ENCODE data around the gene MBOAT2.

MBOAT2 gene

GRCh38 chr2:9000442-9000841 is 3.0 kb downstream of the MBOAT2 start:
- Histone ChIP-seq H3K4me1 (peaks cover 4% of the 10 kb centered on the region), H2AFZ (no peak overlapping the region), H3K36me3 (ENCODE audit: control insufficient read depth, insufficient read depth, low read length) (no peaks in the 10 kb centered on the region), H3K79me2 (peaks cover 32% of the 10 kb centered on the region), H3K9me3 (ENCODE audit: control insufficient read depth, low read length) (no peaks in the 10 kb centered on the region), H3K4me2 (ENCODE audit: low read length) (no peak overlapping the region), H3K9ac (no peak overlapping the region), H3K27me3 (ENCODE audit: control insufficient read depth, insufficient read depth, low read length) (no peaks in the 10 kb centered on the region), H3K27ac (no peak overlapping the region), H3K4me3 (ENCODE audit: low read depth, low read length) (no peak overlapping the region)
- no peak for TF ChIP-seq CTCF (IDR thresholded peaks at IDR 0.05)

GRCh38 chr2:8999797-9000196 is 3.7 kb downstream of the MBOAT2 start:
- Histone ChIP-seq H3K4me2 (ENCODE audit: low read length) (no peak overlapping the region), H3K36me3 (ENCODE audit: control insufficient read depth, insufficient read depth, low read length) (no peaks in the 10 kb centered on the region), H3K27ac (no peak overlapping the region), H3K9me3 (ENCODE audit: control insufficient read depth, low read length) (no peaks in the 10 kb centered on the region), H3K27me3 (ENCODE audit: control insufficient read depth, insufficient read depth, low read length) (no peaks in the 10 kb centered on the region), H3K9ac (no peak overlapping the region), H2AFZ (no peak overlapping the region), H3K4me3 (ENCODE audit: low read depth, low read length) (no peak overlapping the region), H3K4me1 (peaks cover 4% of the 10 kb centered on the region), H3K79me2 (peaks cover 36% of the 10 kb centered on the region)
- TF ChIP-seq CTCF (IDR thresholded peaks at IDR 0.05), result no peak

GRCh38 chr2:8999102-8999446 is 4.4 kb downstream of the MBOAT2 start:
- Histone ChIP-seq H3K27ac (no peak overlapping the region), H3K79me2 (peaks cover 41% of the 10 kb centered on the region), H3K27me3 (ENCODE audit: control insufficient read depth, insufficient read depth, low read length) (no peaks in the 10 kb centered on the region), H3K9me3 (ENCODE audit: control insufficient read depth, low read length) (no peaks in the 10 kb centered on the region), H3K4me1 (peaks cover 3% of the 10 kb centered on the region), H3K9ac (no peak overlapping the region), H3K4me3 (ENCODE audit: low read depth, low read length) (no peak overlapping the region), H3K4me2 (ENCODE audit: low read length) (no peak overlapping the region), H2AFZ (no peak overlapping the region), H3K36me3 (ENCODE audit: control insufficient read depth, insufficient read depth, low read length) (no peaks in the 10 kb centered on the region)
- no peak for TF ChIP-seq CTCF (IDR thresholded peaks at IDR 0.05)

GRCh38 chr2:8998418-8999101 is 4.9 kb downstream of the MBOAT2 start:
- Histone ChIP-seq H2AFZ (no peak overlapping the region), H3K9ac (no peak overlapping the region), H3K27me3 (ENCODE audit: control insufficient read depth, insufficient read depth, low read length) (no peaks in the 10 kb centered on the region), H3K4me3 (ENCODE audit: low read depth, low read length) (no peak overlapping the region), H3K27ac (no peak overlapping the region), H3K79me2 (peaks cover 46% of the 10 kb centered on the region), H3K9me3 (ENCODE audit: control insufficient read depth, low read length) (no peaks in the 10 kb centered on the region), H3K4me2 (ENCODE audit: low read length) (no peak overlapping the region), H3K36me3 (ENCODE audit: control insufficient read depth, insufficient read depth, low read length) (no peaks in the 10 kb centered on the region), H3K4me1 (peaks cover 3% of the 10 kb centered on the region)
- TF ChIP-seq CTCF (IDR thresholded peaks at IDR 0.05), result no peak

- TF ChIP-seq CTCF (IDR thresholded peaks at IDR 0.05), result no peak
- H3K27ac ChIP-seq, result no peak overlapping the region
- H3K4me2 ChIP-seq (ENCODE audit: low read length), result no peak overlapping the region
- H2AFZ ChIP-seq, result no peak overlapping the region
- H3K4me1 ChIP-seq, result peaks cover 3% of the 10 kb centered on the region
- H3K4me3 ChIP-seq (ENCODE audit: low read depth, low read length), result no peak overlapping the region
- H3K27me3 ChIP-seq (ENCODE audit: control insufficient read depth, insufficient read depth, low read length), result no peaks in the 10 kb centered on the region
- H3K9ac ChIP-seq, result no peak overlapping the region
- no peaks in the 10 kb centered on the region for H3K9me3 ChIP-seq (ENCODE audit: control insufficient read depth, low read length)
- H3K36me3 ChIP-seq (ENCODE audit: control insufficient read depth, insufficient read depth, low read length), result no peaks in the 10 kb centered on the region
- peaks cover 50% of the 10 kb centered on the region for H3K79me2 ChIP-seq
Observed at GRCh38 chr2:8997631-8998030, 5.9 kb downstream of the MBOAT2 start.
